WTC11 (cell line): ENCODE measurements around the gene KMT2A. TPM values are rescaled to one million over a fixed set of nuclear protein-coding genes. Genes with fewer than 3 reads are reported as not detected.

Experiments used
- ATAC-seq: fragments of 200-7000 bp; cut with Tn5 transposase; 2 replicates; pipeline ENCODE4 v1.10.0; 2021; ENCODE audit warnings: mild to moderate bottlenecking, moderate library complexity
- CTCF ChIA-PET: fragments of 300-600 bp; sonication (Branson Sonifier 250); formaldehyde crosslinking; loops from one replicate; lab custom pipeline; 2021; ENCODE audit warnings: antibody characterized with exemption; lab: Charles Lee
- POLR2A ChIA-PET: fragments of 350-600 bp; sonication (Branson Sonifier 250); formaldehyde crosslinking; loops from one replicate; lab custom pipeline; 2021; ENCODE audit warnings: antibody characterized with exemption; lab: Charles Lee
- DNase-seq: peaks from one replicate; pipeline ENCODE4 v3.0.0; 2021; ENCODE audit warnings: low spot score
- H3K27ac Mint-ChIP-seq: 2 replicates; pipeline ENCODE4 v1.8.0; 2021; ENCODE audit warnings: mixed read lengths
- H3K27me3 Mint-ChIP-seq: 2 replicates; pipeline ENCODE4 v1.8.0; 2021; ENCODE audit warnings: low read depth, mild to moderate bottlenecking, moderate library complexity, mixed read lengths
- H3K36me3 Mint-ChIP-seq: 2 replicates; pipeline ENCODE4 v1.8.0; 2021; ENCODE audit warnings: mixed read lengths
- H3K4me1 Mint-ChIP-seq: 2 replicates; pipeline ENCODE4 v1.8.0; 2022; ENCODE audit warnings: mixed read lengths
- H3K4me3 Mint-ChIP-seq: 2 replicates; pipeline ENCODE4 v1.8.0; 2021; ENCODE audit warnings: mild to moderate bottlenecking, moderate library complexity, mixed read lengths
- H3K9me3 Mint-ChIP-seq: 2 replicates; pipeline ENCODE4 v1.8.0; 2021; ENCODE audit warnings: mixed read lengths
- CREM ChIP-seq: sonication (generic); formaldehyde crosslinking; IDR thresholded peaks from 2 replicates; pipeline ENCODE4 v1.8.1; 2022; ENCODE audit warnings: mild to moderate bottlenecking, missing genetic modification reagents, moderate library complexity
- ETV6 ChIP-seq: sonication (generic); formaldehyde crosslinking; IDR thresholded peaks from 2 replicates; pipeline ENCODE4 v1.8.1; 2022; ENCODE audit warnings: mild to moderate bottlenecking, missing genetic modification reagents
- FOXP4 ChIP-seq: sonication (generic); formaldehyde crosslinking; IDR thresholded peaks from 2 replicates; pipeline ENCODE4 v1.8.0; 2022; ENCODE audit warnings: mild to moderate bottlenecking, missing genetic modification reagents
- GRHL2 ChIP-seq: fragments of 250-450 bp; sonication (Bioruptor Pico); IDR thresholded peaks from 2 replicates; pipeline ENCODE4 v1.8.0; 2022; ENCODE audit warnings: mild to moderate bottlenecking, moderate library complexity; ENCODE audit not compliant: insufficient replicate concordance, severe bottlenecking
- HMGXB4 ChIP-seq: sonication (generic); formaldehyde crosslinking; IDR thresholded peaks from 2 replicates; pipeline ENCODE4 v1.8.1; 2023; ENCODE audit warnings: mild to moderate bottlenecking, moderate library complexity, missing genetic modification reagents
- IRF2 ChIP-seq: sonication (generic); formaldehyde crosslinking; IDR thresholded peaks from 2 replicates; pipeline ENCODE4 v1.8.0; 2022; ENCODE audit warnings: low read depth, missing genetic modification reagents, borderline replicate concordance
- JAZF1 ChIP-seq: fragments of 250-450 bp; sonication (Bioruptor Pico); IDR thresholded peaks from 2 replicates; pipeline ENCODE4 v1.9.0; 2021; ENCODE audit warnings: moderate library complexity, mild to moderate bottlenecking, inconsistent platforms
- MAX ChIP-seq: sonication (generic); formaldehyde crosslinking; IDR thresholded peaks from 2 replicates; pipeline ENCODE4 v1.8.0; 2022; ENCODE audit warnings: mild to moderate bottlenecking, missing genetic modification reagents
- MLX ChIP-seq: sonication (generic); formaldehyde crosslinking; IDR thresholded peaks from 2 replicates; pipeline ENCODE4 v1.8.1; 2023; ENCODE audit warnings: mild to moderate bottlenecking, missing genetic modification reagents, moderate library complexity
- NR1H2 ChIP-seq: sonication (generic); formaldehyde crosslinking; IDR thresholded peaks from 2 replicates; pipeline ENCODE4 v1.9.0; 2021; ENCODE audit warnings: mild to moderate bottlenecking, moderate library complexity, missing genetic modification reagents
- OVOL2 ChIP-seq: fragments of 250-450 bp; sonication (Bioruptor Pico); IDR thresholded peaks from 2 replicates; pipeline ENCODE4 v1.9.0; 2021; ENCODE audit warnings: mild to moderate bottlenecking, borderline replicate concordance
- RELA ChIP-seq: sonication (generic); formaldehyde crosslinking; IDR thresholded peaks from 2 replicates; pipeline ENCODE4 v1.8.1; 2022; ENCODE audit warnings: missing genetic modification reagents, mild to moderate bottlenecking, borderline replicate concordance
- SMAD4 ChIP-seq: sonication (generic); formaldehyde crosslinking; IDR thresholded peaks from 2 replicates; pipeline ENCODE4 v1.8.0; 2022; ENCODE audit warnings: mild to moderate bottlenecking, missing genetic modification reagents
- SP1 ChIP-seq: sonication (generic); formaldehyde crosslinking; conservative IDR thresholded peaks from 2 replicates; pipeline ENCODE4 v1.8.1; 2022; ENCODE audit warnings: missing genetic modification reagents
- ZNF219 ChIP-seq: sonication (generic); formaldehyde crosslinking; IDR thresholded peaks from 2 replicates; pipeline ENCODE4 v1.8.0; 2023; ENCODE audit warnings: missing genetic modification reagents, mild to moderate bottlenecking, borderline replicate concordance
- ZNF423 ChIP-seq: fragments of 250-450 bp; sonication (Bioruptor Pico); IDR thresholded peaks from 2 replicates; pipeline ENCODE4 v2.1.2; 2022; ENCODE audit warnings: mild to moderate bottlenecking, moderate library complexity
- ZNF671 ChIP-seq: fragments of 250-450 bp; sonication (Bioruptor Pico); IDR thresholded peaks from 2 replicates; pipeline ENCODE4 v1.8.0; 2021; ENCODE audit warnings: mild to moderate bottlenecking
- total RNA-seq: library from RNA; stranded (reverse); gene quantifications from 3 replicates; pipeline ENCODE4 v1.2.3, GENCODE V29; 2021
- TF ChIP-seq, protein P1 (sequence below): fragments of 250-450 bp; sonication (Bioruptor Pico); conservative IDR thresholded peaks from 2 replicates; pipeline ENCODE4 v1.9.0; 2021; ENCODE audit warnings: mild to moderate bottlenecking
- TF ChIP-seq, protein P2 (sequence below): sonication (generic); formaldehyde crosslinking; IDR thresholded peaks from 2 replicates; pipeline ENCODE4 v1.8.0; 2023; ENCODE audit warnings: mild to moderate bottlenecking, missing genetic modification reagents
- TF ChIP-seq, protein P3 (sequence below): fragments of 200-600 bp; IDR thresholded peaks from 2 replicates; pipeline ENCODE4 v1.8.0; 2022; ENCODE audit warnings: antibody characterized with exemption
- TF ChIP-seq, protein P4 (sequence below): sonication (generic); formaldehyde crosslinking; IDR thresholded peaks from 2 replicates; pipeline ENCODE4 v1.8.1; 2022; ENCODE audit warnings: low read depth, mild to moderate bottlenecking, moderate library complexity, missing genetic modification reagents, borderline replicate concordance
- TF ChIP-seq, protein P5 (sequence below): sonication (generic); formaldehyde crosslinking; IDR thresholded peaks from 2 replicates; pipeline ENCODE4 v1.8.1; 2023; ENCODE audit warnings: mild to moderate bottlenecking, missing genetic modification reagents

KMT2A gene
- total RNA-seq, 1 experiment from 2014 or later = 59.1 TPM

GRCh38 chr11:118443590-118444218, 7.4 kb downstream of the KMT2A start:
- ChIA-PET CTCF (no interaction called here), POLR2A (interaction anchor here (1.1 kb wide), 1 partner anchor 8 kb away, joined by 3 read pairs; no protein-coding TSS in a partner anchor)
- DNase-seq (no peak), ATAC-seq (no peak)
- Mint-ChIP-seq H3K27ac (no peak overlapping the region), H3K4me3 (no peak overlapping the region), H3K27me3 (no peaks in the 10 kb centered on the region), H3K4me1 (peaks cover 52% of the 10 kb centered on the region), H3K36me3 (peaks cover 10% of the 10 kb centered on the region), H3K9me3 (no peaks in the 10 kb centered on the region)
- TF ChIP-seq, protein P1, sequence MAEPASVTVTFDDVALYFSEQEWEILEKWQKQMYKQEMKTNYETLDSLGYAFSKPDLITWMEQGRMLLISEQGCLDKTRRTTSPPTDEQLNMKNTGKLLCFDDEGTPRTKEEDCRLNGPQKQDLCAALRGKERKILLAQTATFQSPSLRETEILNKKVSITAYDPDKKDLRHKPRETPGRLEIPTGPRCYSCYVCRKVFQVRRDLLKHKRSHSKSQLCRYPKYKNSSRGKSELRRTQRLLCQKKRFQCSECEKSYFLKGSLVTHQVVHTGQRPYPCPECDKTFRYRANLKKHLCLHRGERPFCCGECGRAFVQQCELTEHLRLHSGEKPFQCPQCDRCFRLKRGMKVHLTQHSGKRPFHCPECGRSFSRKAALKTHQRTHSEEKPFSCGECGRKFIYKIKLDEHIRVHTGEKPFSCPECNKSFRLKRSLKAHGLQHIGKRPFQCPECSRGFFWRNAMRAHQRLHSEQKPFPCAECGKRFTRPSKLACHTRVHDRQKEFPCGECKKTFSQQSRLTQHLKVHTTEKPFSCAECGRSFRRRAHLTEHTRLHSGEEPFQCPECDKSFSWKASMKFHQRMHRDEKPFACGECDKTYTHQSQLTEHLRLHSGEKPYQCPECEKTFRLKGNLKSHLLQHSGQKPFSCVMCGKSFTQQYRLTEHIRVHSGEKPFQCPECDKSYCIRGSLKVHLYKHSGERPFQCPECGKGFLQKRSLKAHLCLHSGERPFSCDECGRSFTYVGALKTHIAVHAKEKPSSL (CRISPR knock-in tag) = no peak
- TF ChIP-seq ZNF423 (no peak), ZNF671 (CRISPR knock-in tag) (no peak), SMAD4 (no peak), NR1H2 (no peak), GRHL2 (CRISPR knock-in tag) (no peak), OVOL2 (CRISPR knock-in tag) (no peak), ZNF219 (no peak), FOXP4 (CRISPR knock-in tag) (no peak), CREM (CRISPR knock-in tag) (no peak), ETV6 (no peak), MLX (CRISPR knock-in tag) (no peak)
- TF ChIP-seq, protein P2, sequence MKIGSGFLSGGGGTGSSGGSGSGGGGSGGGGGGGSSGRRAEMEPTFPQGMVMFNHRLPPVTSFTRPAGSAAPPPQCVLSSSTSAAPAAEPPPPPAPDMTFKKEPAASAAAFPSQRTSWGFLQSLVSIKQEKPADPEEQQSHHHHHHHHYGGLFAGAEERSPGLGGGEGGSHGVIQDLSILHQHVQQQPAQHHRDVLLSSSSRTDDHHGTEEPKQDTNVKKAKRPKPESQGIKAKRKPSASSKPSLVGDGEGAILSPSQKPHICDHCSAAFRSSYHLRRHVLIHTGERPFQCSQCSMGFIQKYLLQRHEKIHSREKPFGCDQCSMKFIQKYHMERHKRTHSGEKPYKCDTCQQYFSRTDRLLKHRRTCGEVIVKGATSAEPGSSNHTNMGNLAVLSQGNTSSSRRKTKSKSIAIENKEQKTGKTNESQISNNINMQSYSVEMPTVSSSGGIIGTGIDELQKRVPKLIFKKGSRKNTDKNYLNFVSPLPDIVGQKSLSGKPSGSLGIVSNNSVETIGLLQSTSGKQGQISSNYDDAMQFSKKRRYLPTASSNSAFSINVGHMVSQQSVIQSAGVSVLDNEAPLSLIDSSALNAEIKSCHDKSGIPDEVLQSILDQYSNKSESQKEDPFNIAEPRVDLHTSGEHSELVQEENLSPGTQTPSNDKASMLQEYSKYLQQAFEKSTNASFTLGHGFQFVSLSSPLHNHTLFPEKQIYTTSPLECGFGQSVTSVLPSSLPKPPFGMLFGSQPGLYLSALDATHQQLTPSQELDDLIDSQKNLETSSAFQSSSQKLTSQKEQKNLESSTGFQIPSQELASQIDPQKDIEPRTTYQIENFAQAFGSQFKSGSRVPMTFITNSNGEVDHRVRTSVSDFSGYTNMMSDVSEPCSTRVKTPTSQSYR = no peak
- TF ChIP-seq, protein P3, sequence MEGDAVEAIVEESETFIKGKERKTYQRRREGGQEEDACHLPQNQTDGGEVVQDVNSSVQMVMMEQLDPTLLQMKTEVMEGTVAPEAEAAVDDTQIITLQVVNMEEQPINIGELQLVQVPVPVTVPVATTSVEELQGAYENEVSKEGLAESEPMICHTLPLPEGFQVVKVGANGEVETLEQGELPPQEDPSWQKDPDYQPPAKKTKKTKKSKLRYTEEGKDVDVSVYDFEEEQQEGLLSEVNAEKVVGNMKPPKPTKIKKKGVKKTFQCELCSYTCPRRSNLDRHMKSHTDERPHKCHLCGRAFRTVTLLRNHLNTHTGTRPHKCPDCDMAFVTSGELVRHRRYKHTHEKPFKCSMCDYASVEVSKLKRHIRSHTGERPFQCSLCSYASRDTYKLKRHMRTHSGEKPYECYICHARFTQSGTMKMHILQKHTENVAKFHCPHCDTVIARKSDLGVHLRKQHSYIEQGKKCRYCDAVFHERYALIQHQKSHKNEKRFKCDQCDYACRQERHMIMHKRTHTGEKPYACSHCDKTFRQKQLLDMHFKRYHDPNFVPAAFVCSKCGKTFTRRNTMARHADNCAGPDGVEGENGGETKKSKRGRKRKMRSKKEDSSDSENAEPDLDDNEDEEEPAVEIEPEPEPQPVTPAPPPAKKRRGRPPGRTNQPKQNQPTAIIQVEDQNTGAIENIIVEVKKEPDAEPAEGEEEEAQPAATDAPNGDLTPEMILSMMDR = no peak
- TF ChIP-seq, protein P4, sequence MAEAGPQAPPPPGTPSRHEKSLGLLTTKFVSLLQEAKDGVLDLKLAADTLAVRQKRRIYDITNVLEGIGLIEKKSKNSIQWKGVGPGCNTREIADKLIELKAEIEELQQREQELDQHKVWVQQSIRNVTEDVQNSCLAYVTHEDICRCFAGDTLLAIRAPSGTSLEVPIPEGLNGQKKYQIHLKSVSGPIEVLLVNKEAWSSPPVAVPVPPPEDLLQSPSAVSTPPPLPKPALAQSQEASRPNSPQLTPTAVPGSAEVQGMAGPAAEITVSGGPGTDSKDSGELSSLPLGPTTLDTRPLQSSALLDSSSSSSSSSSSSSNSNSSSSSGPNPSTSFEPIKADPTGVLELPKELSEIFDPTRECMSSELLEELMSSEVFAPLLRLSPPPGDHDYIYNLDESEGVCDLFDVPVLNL = no peak

GRCh38 chr11:118447423-118447822, 11.1 kb downstream of the KMT2A start:
- DNase-seq (no peak), ATAC-seq (no peak)
- peaks cover 14% of the 10 kb centered on the region for H3K4me1 Mint-ChIP-seq
- POLR2A ChIA-PET = no interaction called here
- peaks cover 9% of the 10 kb centered on the region for H3K36me3 Mint-ChIP-seq
- CTCF ChIA-PET = no interaction called here
- no peak overlapping the region for H3K27ac Mint-ChIP-seq
- H3K27me3 Mint-ChIP-seq = no peaks in the 10 kb centered on the region
- no peaks in the 10 kb centered on the region for H3K9me3 Mint-ChIP-seq
- H3K4me3 Mint-ChIP-seq = no peak overlapping the region
- TF ChIP-seq JAZF1 (CRISPR knock-in tag) (no peak), SP1 (CRISPR knock-in tag) (no peak), NR1H2 (no peak), HMGXB4 (CRISPR knock-in tag) (no peak), MAX (CRISPR knock-in tag) (no peak), RELA (CRISPR knock-in tag) (no peak), IRF2 (no peak)
- TF ChIP-seq, protein P5, sequence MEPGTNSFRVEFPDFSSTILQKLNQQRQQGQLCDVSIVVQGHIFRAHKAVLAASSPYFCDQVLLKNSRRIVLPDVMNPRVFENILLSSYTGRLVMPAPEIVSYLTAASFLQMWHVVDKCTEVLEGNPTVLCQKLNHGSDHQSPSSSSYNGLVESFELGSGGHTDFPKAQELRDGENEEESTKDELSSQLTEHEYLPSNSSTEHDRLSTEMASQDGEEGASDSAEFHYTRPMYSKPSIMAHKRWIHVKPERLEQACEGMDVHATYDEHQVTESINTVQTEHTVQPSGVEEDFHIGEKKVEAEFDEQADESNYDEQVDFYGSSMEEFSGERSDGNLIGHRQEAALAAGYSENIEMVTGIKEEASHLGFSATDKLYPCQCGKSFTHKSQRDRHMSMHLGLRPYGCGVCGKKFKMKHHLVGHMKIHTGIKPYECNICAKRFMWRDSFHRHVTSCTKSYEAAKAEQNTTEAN (CRISPR knock-in tag) = no peak
